ENCODE measurements around the gene PRDM16.

GRCh38 chr1:3156936-3157335 is 87.9 kb downstream of the PRDM16 start:
- no peak for TF ChIP-seq YY1 (IDR thresholded peaks at IDR 0.05; ENCODE audit: insufficient read depth, insufficient read length)
- TF ChIP-seq SUZ12 (IDR thresholded peaks at IDR 0.05; ENCODE audit: extremely low read depth, insufficient read depth, insufficient read length): no peak
- no peak for TF ChIP-seq ZNF274 (IDR thresholded peaks at IDR 0.05; ENCODE audit: low read depth, low read length)
